Esophagus squamous epithelium (tissue), 5 donors: ENCODE data around the gene MOB3C. TPM values are rescaled to one million over a fixed set of nuclear protein-coding genes. Genes with fewer than 3 reads are reported as not detected.
A peak's percentile ranks its signal among the peaks of the same experiment; 100 is the strongest.

Experiments used
- DNase-seq: peaks from one replicate; lab custom pipeline; 2025; lab: John Stamatoyannopoulos, UW
- H3K27ac ChIP-seq, 4 donors: fragments of 200-600 bp; sonication (generic); one replicate each; pipeline ENCODE4 v1.5.1; 2016 to 2019; ENCODE audit warnings: mild to moderate bottlenecking in 1 of 4
- H3K27me3 ChIP-seq, 4 donors: fragments of 200-600 bp; sonication (generic); 1 replicate in 3 of 4; 2 replicates in 1 of 4; pipeline versions ENCODE4 v1.5.1 to v1.6.0; 2017 to 2021; ENCODE audit warnings: antibody characterized with exemption in 1 of 4
- H3K36me3 ChIP-seq, 3 donors: fragments of 200-600 bp; sonication (generic); one replicate each; pipeline ENCODE4 v1.5.1; 2016 to 2019
- H3K4me1 ChIP-seq, 3 donors: fragments of 200-600 bp; sonication (generic); one replicate each; pipeline ENCODE4 v1.5.1; 2017 to 2019
- H3K4me3 ChIP-seq, 4 donors: fragments of 200-600 bp; sonication (generic); 1 replicate in 3 of 4; 2 replicates in 1 of 4; pipeline ENCODE4 v1.5.1; 2016 to 2019; ENCODE audit warnings: mild to moderate bottlenecking in 2 of 4, moderate library complexity in 1 of 4
- H3K9me3 ChIP-seq, 3 donors: fragments of 200-600 bp; sonication (generic); one replicate each; pipeline ENCODE4 v1.5.1; 2016 to 2019
- CTCF ChIP-seq, 6 experiments: fragments of 450-650 bp in 4 of 6; fragments of 200-600 bp in 2 of 6; sonication (generic) in 2 of 6; IDR thresholded peaks; one replicate each; pipeline ENCODE4 v1.5.1; 2016 to 2019; ENCODE audit warnings: antibody characterized with exemption in 6 of 6, mild to moderate bottlenecking in 4 of 6, moderate library complexity in 4 of 6
- POLR2A ChIP-seq, 4 donors: fragments of 450-650 bp; IDR thresholded peaks; one replicate each; pipeline ENCODE4 v1.6.1; 2017; ENCODE audit warnings: antibody characterized with exemption in 4 of 4, mild to moderate bottlenecking in 4 of 4, moderate library complexity in 3 of 4
- WGBS, 2 donors: methylation state at CpG; one replicate each; pipeline ENCODE4 v1.1.5; 2018; 5-methylcytosine and 5-hydroxymethylcytosine counted together
- intact Hi-C: fragments of 100-400 bp; cut with DNase I; formaldehyde crosslinking; loops from one replicate; pipeline ENCODE4 v1.15.0; 2022
- total RNA-seq, 4 donors: library from RNA; depleted of rRNA; stranded (reverse); fragments of >200 nt; gene quantifications; one replicate each; pipeline ENCODE4 v1.1.0, GENCODE V29; 2016
- donor health status: DM: yes; HTN: yes; CAD: no.

The MOB3C gene
- total RNA-seq, 4 donors from 2014 or later, result 12.0 to 29.3 (median 18.7) TPM

- TF ChIP-seq POLR2A (IDR thresholded peaks at IDR 0.05), result no peak
- no peak for TF ChIP-seq CTCF (IDR thresholded peaks at IDR 0.05)
- intact Hi-C loops, result no loop called here
- Histone ChIP-seq H3K4me3 (no peak overlapping the region), H3K4me1 (peaks cover 25 to 46% (median 27%) of the 10 kb centered on the region in 3 donors), H3K36me3 (no peaks in the 10 kb centered on the region), H3K27ac (no peak overlapping the region), H3K9me3 (no peaks in the 10 kb centered on the region), H3K27me3 (no peaks in the 10 kb centered on the region)
- 81 to 82% methylated on average over 4 of the region's 4 CpGs for WGBS, 2 donors
- DNase-seq, result no peak
Observed at GRCh38 chr1:46618754-46619415, 2.3 kb upstream of the MOB3C start.

GRCh38 chr1:46617833-46618232 lies 1.2 kb upstream of the MOB3C start:
- Histone ChIP-seq H3K36me3 (peaks cover 0 to 2% (median 0%) of the 10 kb centered on the region in 3 donors), H3K4me1 (peaks cover 36 to 54% (median 37%) of the 10 kb centered on the region in 3 donors), H3K4me3 (no peak overlapping the region), H3K27me3 (no peaks in the 10 kb centered on the region), H3K9me3 (no peaks in the 10 kb centered on the region), H3K27ac (peak overlapping the region in 2 of 4 donors; percentile 96 to 97)
- 85% methylated on average over 2 to 3 of the region's 3 CpGs for WGBS, 2 donors
- TF ChIP-seq CTCF (IDR thresholded peaks at IDR 0.05), result no peak
- no peak for TF ChIP-seq POLR2A (IDR thresholded peaks at IDR 0.05)
- no peak for DNase-seq
- intact Hi-C loops, result no loop called here

GRCh38 chr1:46617108-46617800 lies 643 bp upstream of the MOB3C start:
- DNase-seq, result no peak
- Histone ChIP-seq H3K36me3 (peaks cover 0 to 5% (median 0%) of the 10 kb centered on the region in 3 donors), H3K9me3 (no peaks in the 10 kb centered on the region), H3K27ac (peak overlapping the region; percentile 91 to 98 (median 96)), H3K4me1 (peaks cover 39 to 54% (median 41%) of the 10 kb centered on the region in 3 donors), H3K27me3 (no peaks in the 10 kb centered on the region), H3K4me3 (peak overlapping the region; percentile 66 to 90 (median 86))
- intact Hi-C loops, result no loop called here
- 32 to 51% methylated on average over 6 to 10 of the region's 10 CpGs for WGBS, 2 donors
- TF ChIP-seq CTCF (IDR thresholded peaks at IDR 0.05) (no peak), POLR2A (IDR thresholded peaks at IDR 0.05) (no peak)

GRCh38 chr1:46615735-46616134 lies 876 bp downstream of the MOB3C start:
- H3K27ac ChIP-seq, result peak overlapping the region; percentile 91 to 98 (median 96)
- peaks cover 0 to 17% (median 0%) of the 10 kb centered on the region in 3 donors for H3K36me3 ChIP-seq
- intact Hi-C loops, result no loop called here
- H3K9me3 ChIP-seq, result no peaks in the 10 kb centered on the region
- TF ChIP-seq POLR2A (IDR thresholded peaks at IDR 0.05) (no peak), CTCF (IDR thresholded peaks at IDR 0.05) (no peak)
- no peak for DNase-seq
- peak overlapping the region; percentile 66 to 90 (median 86) for H3K4me3 ChIP-seq
- H3K4me1 ChIP-seq, result peaks cover 54 to 64% (median 56%) of the 10 kb centered on the region in 3 donors
- WGBS, 2 donors, result 27 to 43% methylated on average over 2 to 3 of the region's 3 CpGs
- H3K27me3 ChIP-seq, result no peaks in the 10 kb centered on the region

- no peak for DNase-seq
- Histone ChIP-seq H3K27me3 (no peaks in the 10 kb centered on the region), H3K4me1 (peaks cover 55 to 70% (median 63%) of the 10 kb centered on the region in 3 donors), H3K9me3 (no peaks in the 10 kb centered on the region), H3K4me3 (peak overlapping the region in 3 of 4 donors; percentile 84 to 90 (median 88)), H3K36me3 (peaks cover 0 to 24% (median 0%) of the 10 kb centered on the region in 3 donors), H3K27ac (peak overlapping the region; percentile 83 to 98 (median 94))
- intact Hi-C loops, result no loop called here
- 62 to 89% methylated on average over 2 of the region's 2 CpGs for WGBS, 2 donors
- TF ChIP-seq POLR2A (IDR thresholded peaks at IDR 0.05) (no peak), CTCF (IDR thresholded peaks at IDR 0.05) (no peak)
Observed at GRCh38 chr1:46615088-46615487, 1.5 kb downstream of the MOB3C start.
